IMR-90 (cell line): ENCODE data around the gene RAPGEF1. TPM values are rescaled to one million over a fixed set of nuclear protein-coding genes. Genes with fewer than 3 reads are reported as not detected.

ENCODE experiments used
- ATAC-seq: fragments of 200-7000 bp; cut with Tn5 transposase; 2 replicates; pipeline ENCODE4 v1.9.1; 2020; ENCODE audit warnings: low read depth, mild to moderate bottlenecking, moderate library complexity
- BruUV-seq: library from RNA; stranded (reverse); fragments of 400-500 nt; replicated peaks from 2 replicates; lab custom pipeline; 2021; lab: Mats Ljungman, UMichigan
- CTCF ChIA-PET: fragments of 300-600 bp; formaldehyde crosslinking; extraction: SDS; loops from one replicate; lab custom pipeline; 2021; ENCODE audit warnings: antibody characterized with exemption; lab: Yijun Ruan, JAX
- POLR2A ChIA-PET: fragments of 300-600 bp; sonication (Branson Sonifier 250); formaldehyde crosslinking; loops from one replicate; lab custom pipeline; 2022; ENCODE audit warnings: antibody characterized with exemption; ENCODE audit not compliant: unreplicated experiment; lab: Charles Lee
- DNase-seq: peaks from one replicate; pipeline ENCODE4 v3.0.0; 2013
- H2AFZ ChIP-seq: replicated peaks from 2 replicates; pipeline ENCODE3; 2013; ENCODE audit warnings: low read length, mild to moderate bottlenecking; ENCODE audit not compliant: poor library complexity
- H2AK5ac ChIP-seq: 2 replicates; pipeline ENCODE4 v1.6.1; 2013; ENCODE audit warnings: low read depth, low read length, inconsistent platforms
- H2AK9ac ChIP-seq: replicated peaks from 2 replicates; pipeline ENCODE3; 2013; ENCODE audit warnings: mild to moderate bottlenecking, low read depth, low read length, moderate library complexity; ENCODE audit not compliant: poor library complexity
- H2BK120ac ChIP-seq: 2 replicates; pipeline ENCODE4 v1.6.1; 2013; ENCODE audit warnings: low read depth, low read length, inconsistent platforms
- H2BK15ac ChIP-seq: 3 replicates; pipeline ENCODE4 v1.6.1; 2013; ENCODE audit warnings: low read depth, low read length, inconsistent platforms
- H2BK20ac ChIP-seq: 2 replicates; pipeline ENCODE4 v1.6.1; 2013; ENCODE audit warnings: low read depth, mild to moderate bottlenecking, inconsistent platforms, low read length, moderate library complexity
- H2BK5ac ChIP-seq: 2 replicates; pipeline ENCODE4 v1.6.1; 2013; ENCODE audit warnings: mild to moderate bottlenecking, low read depth, low read length, inconsistent platforms; ENCODE audit not compliant: poor library complexity, severe bottlenecking
- H3K14ac ChIP-seq: replicated peaks from 2 replicates; pipeline ENCODE4 v1.6.1; 2013; ENCODE audit warnings: low read depth, low read length, inconsistent platforms
- H3K18ac ChIP-seq: 2 replicates; pipeline ENCODE4 v1.6.1; 2013; ENCODE audit warnings: low read depth, low read length, control low read depth
- H3K23ac ChIP-seq: 2 replicates; pipeline ENCODE4 v1.6.1; 2013; ENCODE audit warnings: low read depth, low read length, inconsistent platforms
- H3K27ac ChIP-seq: 2 replicates; pipeline ENCODE4 v1.5.1; 2013; ENCODE audit warnings: mild to moderate bottlenecking, control low read depth, low read length; ENCODE audit not compliant: insufficient read depth
- H3K27me3 ChIP-seq: 2 replicates; pipeline ENCODE4 v1.6.1; 2013; ENCODE audit warnings: low read length; ENCODE audit not compliant: control insufficient read depth, insufficient read depth
- H3K36me3 ChIP-seq: 2 replicates; pipeline ENCODE4 v1.6.1; 2013; ENCODE audit warnings: low read length, mixed read lengths; ENCODE audit not compliant: control insufficient read depth, insufficient read depth
- H3K4ac ChIP-seq: 2 replicates; pipeline ENCODE4 v1.6.1; 2013; ENCODE audit warnings: low read depth, low read length, inconsistent platforms
- H3K4me1 ChIP-seq: 2 replicates; pipeline ENCODE4 v1.6.1; 2013; ENCODE audit warnings: low read length, mixed read lengths; ENCODE audit not compliant: control insufficient read depth, insufficient read depth
- H3K4me2 ChIP-seq: 2 replicates; pipeline ENCODE4 v1.6.1; 2013; ENCODE audit warnings: low read depth, mild to moderate bottlenecking, control low read depth, low read length, moderate library complexity
- H3K4me3 ChIP-seq: 2 replicates; pipeline ENCODE4 v1.5.1; 2013; ENCODE audit warnings: low read depth, mild to moderate bottlenecking, control low read depth, low read length, moderate library complexity; ENCODE audit not compliant: insufficient read depth
- H3K56ac ChIP-seq: 2 replicates; pipeline ENCODE4 v1.6.1; 2013; ENCODE audit warnings: low read length, inconsistent platforms; ENCODE audit not compliant: insufficient read depth; ENCODE audit errors: extremely low read depth
- H3K79me1 ChIP-seq, 2 experiments: 2 replicates each; pipeline ENCODE4 v1.6.1; 2013; ENCODE audit warnings: low read length in 2 of 2, inconsistent platforms in 1 of 2, low read depth in 1 of 2
- H3K9ac ChIP-seq: 2 replicates; pipeline ENCODE4 v1.6.1; 2013; ENCODE audit warnings: low read depth, low read length, control low read depth
- H3K9me1 ChIP-seq: 2 replicates; pipeline ENCODE4 v1.6.1; 2013; ENCODE audit warnings: low read length, inconsistent platforms; ENCODE audit not compliant: insufficient read depth
- H3K9me3 ChIP-seq: 2 replicates; pipeline ENCODE4 v1.6.1; 2013; ENCODE audit warnings: low read length; ENCODE audit not compliant: control insufficient read depth, insufficient read depth
- H4K20me1 ChIP-seq: 2 replicates; pipeline ENCODE4 v1.6.1; 2013; ENCODE audit warnings: low read length, inconsistent platforms; ENCODE audit not compliant: insufficient read depth
- H4K5ac ChIP-seq: 2 replicates; pipeline ENCODE4 v1.6.1; 2013; ENCODE audit warnings: mild to moderate bottlenecking, low read depth, low read length, control low read depth
- H4K8ac ChIP-seq, 2 experiments: 2 replicates each; pipeline ENCODE4 v1.6.1; 2013; ENCODE audit warnings: low read depth in 2 of 2, low read length in 2 of 2, control low read depth in 1 of 2, inconsistent platforms in 1 of 2
- H4K91ac ChIP-seq: 2 replicates; pipeline ENCODE4 v1.6.1; 2013; ENCODE audit warnings: low read depth, low read length, inconsistent platforms; ENCODE audit not compliant: insufficient read depth
- MAZ ChIP-seq: IDR thresholded peaks from 2 replicates; pipeline ENCODE4 v1.6.1; 2012; ENCODE audit warnings: low read depth, mild to moderate bottlenecking, low read length, improper control_type of control experiment, moderate library complexity, borderline replicate concordance
- WGBS, 2 experiments: methylation state at CpG; one replicate each; pipeline versions ENCODE4 v1.1.5 to v1.1.7; 2013; ENCODE audit warnings: missing lambda C conversion rate in 2 of 2; ENCODE audit not compliant: insufficient read length in 1 of 2; ENCODE audit errors: extremely low coverage in 2 of 2; 5-methylcytosine and 5-hydroxymethylcytosine counted together
- dilution Hi-C: fragments of 300-500 bp; cut with HindIII; formaldehyde crosslinking; loops from one replicate; pipeline ENCODE4 v1.14.3; 2018; ENCODE audit warnings: low sequenced_read_pairs; ENCODE audit not compliant: unreplicated experiment
- in situ Hi-C: fragments of 300-500 bp; cut with MboI; formaldehyde crosslinking; loops from 3 replicates; pipeline ENCODE4 v1.14.3; 2019; ENCODE audit warnings: low sequenced_read_pairs, inconsistent platforms, mixed read lengths
- intact Hi-C: fragments of 100-400 bp; cut with micrococcal nuclease; formaldehyde crosslinking; loops from 2 replicates; pipeline ENCODE4 v1.10.0; 2022
- polyA plus RNA-seq, 3 experiments: library from polyadenylated mRNA; depleted of rRNA; stranded (reverse); fragments of >200 nt; gene quantifications; 2 replicates each; pipeline ENCODE4 v1.2.3, GENCODE V29; 2012; ENCODE audit warnings: low replicate concordance in 1 of 3
- total RNA-seq: library from RNA; depleted of rRNA; stranded (reverse); fragments of >200 nt; gene quantifications from 2 replicates; pipeline ENCODE4 v1.2.3, GENCODE V29; 2012
- TF ChIP-seq, protein P1 (sequence below): conservative IDR thresholded peaks from 2 replicates; pipeline ENCODE4 v1.5.1; 2012; ENCODE audit warnings: mild to moderate bottlenecking, low read depth, low read length, improper control_type of control experiment

The RAPGEF1 gene
- total and polyA plus RNA-seq, 2 of the 4 experiments (the other 2 are of a cell fraction): 13.1 to 22.3 TPM

DNA sequence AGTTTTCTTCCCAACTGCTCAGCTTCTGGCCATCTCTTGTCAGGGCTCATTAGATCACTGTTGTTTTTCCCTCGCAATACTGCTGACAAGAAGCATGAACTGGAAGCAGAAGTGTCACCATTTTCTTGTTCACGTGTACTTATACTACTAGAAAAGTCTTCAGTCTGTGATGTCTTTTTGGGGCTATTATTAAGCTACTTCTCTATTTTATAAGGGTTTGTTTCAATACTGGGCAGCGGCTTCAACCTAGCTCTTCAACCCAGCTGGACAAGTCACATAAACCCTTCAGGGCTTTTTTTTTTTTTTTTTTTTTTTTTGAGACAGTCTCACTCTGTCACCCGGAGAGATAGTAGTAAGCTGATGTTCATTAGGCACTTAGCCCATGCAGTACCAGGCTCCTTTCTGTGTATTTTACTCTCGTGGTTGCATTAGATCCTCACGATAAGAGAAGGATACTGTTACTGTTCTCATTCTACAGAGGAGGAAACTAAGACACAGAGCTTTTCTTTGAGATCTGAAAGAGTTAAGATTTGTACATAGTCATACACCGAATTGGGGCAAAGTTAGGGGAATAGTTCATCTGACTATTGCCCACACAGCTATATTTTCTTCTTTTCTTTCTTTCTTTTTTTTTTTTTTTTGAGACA, 20.5 kb downstream of the RAPGEF1 start:
- H2BK15ac ChIP-seq: no peak overlapping the region
- in situ Hi-C loops (no loop called here), intact Hi-C loops (no loop called here), dilution Hi-C loops (no loop called here)
- H3K14ac ChIP-seq: no peak overlapping the region; the same call in 1 of the 2 replicates
- ChIA-PET CTCF (interaction anchor here (1.1 to 1.7 kb wide), 2 partner anchors 11 to 23 kb away, joined by 3 to 4 read pairs; no protein-coding TSS in a partner anchor), POLR2A (interaction anchor here (0.6 kb wide), 1 partner anchor 62 kb away, joined by 3 read pairs; no protein-coding TSS in a partner anchor)
- H3K27me3 ChIP-seq: no peaks in the 10 kb centered on the region
- BruUV-seq: no TSS peak
- peaks cover 4% of the 10 kb centered on the region for H3K4me1 ChIP-seq
- H3K79me1 ChIP-seq: peaks cover 46 to 86% of the 10 kb centered on the region in 2 experiments
- H4K91ac ChIP-seq: no peak overlapping the region
- 0 out of 2 replicates have a peak overlapping the region, but pooled peaks have one; percentile 56 for H3K23ac ChIP-seq
- H4K8ac ChIP-seq: no peak overlapping the region
- no peak overlapping the region for H3K4me3 ChIP-seq
- no peak overlapping the region for H4K5ac ChIP-seq
- DNase-seq: no peak
- WGBS, 2 experiments: 100% methylated on average over 1 of the region's 7 CpGs; no CpG with 5 or more reads in 1 of the 2 experiments
- no peak overlapping the region for H2BK120ac ChIP-seq
- H2BK5ac ChIP-seq: no peak overlapping the region
- H2BK20ac ChIP-seq: no peak overlapping the region
- H2AK5ac ChIP-seq: no peak overlapping the region
- H3K9ac ChIP-seq: no peak overlapping the region
- TF ChIP-seq, protein P1, sequence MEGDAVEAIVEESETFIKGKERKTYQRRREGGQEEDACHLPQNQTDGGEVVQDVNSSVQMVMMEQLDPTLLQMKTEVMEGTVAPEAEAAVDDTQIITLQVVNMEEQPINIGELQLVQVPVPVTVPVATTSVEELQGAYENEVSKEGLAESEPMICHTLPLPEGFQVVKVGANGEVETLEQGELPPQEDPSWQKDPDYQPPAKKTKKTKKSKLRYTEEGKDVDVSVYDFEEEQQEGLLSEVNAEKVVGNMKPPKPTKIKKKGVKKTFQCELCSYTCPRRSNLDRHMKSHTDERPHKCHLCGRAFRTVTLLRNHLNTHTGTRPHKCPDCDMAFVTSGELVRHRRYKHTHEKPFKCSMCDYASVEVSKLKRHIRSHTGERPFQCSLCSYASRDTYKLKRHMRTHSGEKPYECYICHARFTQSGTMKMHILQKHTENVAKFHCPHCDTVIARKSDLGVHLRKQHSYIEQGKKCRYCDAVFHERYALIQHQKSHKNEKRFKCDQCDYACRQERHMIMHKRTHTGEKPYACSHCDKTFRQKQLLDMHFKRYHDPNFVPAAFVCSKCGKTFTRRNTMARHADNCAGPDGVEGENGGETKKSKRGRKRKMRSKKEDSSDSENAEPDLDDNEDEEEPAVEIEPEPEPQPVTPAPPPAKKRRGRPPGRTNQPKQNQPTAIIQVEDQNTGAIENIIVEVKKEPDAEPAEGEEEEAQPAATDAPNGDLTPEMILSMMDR: no peak
- TF ChIP-seq MAZ: no peak
- no peak overlapping the region for H2AK9ac ChIP-seq
- H3K4me2 ChIP-seq: no peak overlapping the region
- H4K20me1 ChIP-seq: peaks cover 54% of the 10 kb centered on the region
- no peak overlapping the region for H3K4ac ChIP-seq
- H3K36me3 ChIP-seq: peaks cover 3% of the 10 kb centered on the region; the same call in 1 of the 2 replicates
- H3K9me1 ChIP-seq: peaks cover 13% of the 10 kb centered on the region
- no peaks in the 10 kb centered on the region for H3K9me3 ChIP-seq
- H2AFZ ChIP-seq: no peak overlapping the region
- ATAC-seq: no peak
- H3K56ac ChIP-seq: no peak overlapping the region
- no peak overlapping the region for H3K18ac ChIP-seq
- H3K27ac ChIP-seq: no peak overlapping the region
